ENCODE measurements around the gene PICALM. TPM values are rescaled to one million over a fixed set of nuclear protein-coding genes. Genes with fewer than 3 reads are reported as not detected.

Gene PICALM, protein sequence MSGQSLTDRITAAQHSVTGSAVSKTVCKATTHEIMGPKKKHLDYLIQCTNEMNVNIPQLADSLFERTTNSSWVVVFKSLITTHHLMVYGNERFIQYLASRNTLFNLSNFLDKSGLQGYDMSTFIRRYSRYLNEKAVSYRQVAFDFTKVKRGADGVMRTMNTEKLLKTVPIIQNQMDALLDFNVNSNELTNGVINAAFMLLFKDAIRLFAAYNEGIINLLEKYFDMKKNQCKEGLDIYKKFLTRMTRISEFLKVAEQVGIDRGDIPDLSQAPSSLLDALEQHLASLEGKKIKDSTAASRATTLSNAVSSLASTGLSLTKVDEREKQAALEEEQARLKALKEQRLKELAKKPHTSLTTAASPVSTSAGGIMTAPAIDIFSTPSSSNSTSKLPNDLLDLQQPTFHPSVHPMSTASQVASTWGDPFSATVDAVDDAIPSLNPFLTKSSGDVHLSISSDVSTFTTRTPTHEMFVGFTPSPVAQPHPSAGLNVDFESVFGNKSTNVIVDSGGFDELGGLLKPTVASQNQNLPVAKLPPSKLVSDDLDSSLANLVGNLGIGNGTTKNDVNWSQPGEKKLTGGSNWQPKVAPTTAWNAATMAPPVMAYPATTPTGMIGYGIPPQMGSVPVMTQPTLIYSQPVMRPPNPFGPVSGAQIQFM
- total RNA-seq, result 100 to 1,000 TPM; 287 to 339 (median 313) TPM

DNA sequence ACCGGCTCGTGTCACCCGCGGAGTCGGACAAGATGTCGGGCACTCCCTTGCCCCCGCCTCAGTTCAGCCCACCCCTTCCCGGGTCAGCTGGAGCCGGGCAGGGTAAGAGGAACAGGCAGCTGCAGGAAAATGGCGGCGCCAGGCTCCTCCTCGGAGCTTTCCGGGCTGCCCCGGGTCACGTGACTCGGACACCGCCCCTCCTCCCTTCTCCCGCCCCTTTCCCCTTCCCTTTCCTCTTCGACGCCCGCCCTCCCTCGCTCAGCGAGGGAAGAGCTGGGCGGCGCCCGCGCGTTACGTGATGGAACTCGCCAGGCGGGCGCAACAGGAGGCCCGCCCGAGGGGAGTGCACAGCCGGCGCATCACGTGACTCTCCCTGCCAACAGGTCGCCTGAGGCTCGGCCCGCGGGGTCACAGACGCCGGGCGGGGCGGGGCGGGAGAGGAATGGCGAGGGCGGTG is at the start of gene PICALM:
TSS of gene PICALM (minus strand) at position 134 of the 457 bp plus-strand sequence. CDS start 304 bp downstream, outside the sequence.
- Histone ChIP-seq H3K4me3 (peak within 1 kb of the TSS; percentile 58 to 100 (median 92)), H3K27ac (peak within 1 kb of the TSS; percentile 76 to 99 (median 96)), H3K36me3 (no peaks in the 10 kb centered on the region), H3K9me3 (no peaks in the 10 kb centered on the region), H3K4me1 (peaks cover 0 to 38% (median 19%) of the 10 kb centered on the region in 4 donors), H3K27me3 (no peaks in the 10 kb centered on the region)
- TF ChIP-seq, protein P1, sequence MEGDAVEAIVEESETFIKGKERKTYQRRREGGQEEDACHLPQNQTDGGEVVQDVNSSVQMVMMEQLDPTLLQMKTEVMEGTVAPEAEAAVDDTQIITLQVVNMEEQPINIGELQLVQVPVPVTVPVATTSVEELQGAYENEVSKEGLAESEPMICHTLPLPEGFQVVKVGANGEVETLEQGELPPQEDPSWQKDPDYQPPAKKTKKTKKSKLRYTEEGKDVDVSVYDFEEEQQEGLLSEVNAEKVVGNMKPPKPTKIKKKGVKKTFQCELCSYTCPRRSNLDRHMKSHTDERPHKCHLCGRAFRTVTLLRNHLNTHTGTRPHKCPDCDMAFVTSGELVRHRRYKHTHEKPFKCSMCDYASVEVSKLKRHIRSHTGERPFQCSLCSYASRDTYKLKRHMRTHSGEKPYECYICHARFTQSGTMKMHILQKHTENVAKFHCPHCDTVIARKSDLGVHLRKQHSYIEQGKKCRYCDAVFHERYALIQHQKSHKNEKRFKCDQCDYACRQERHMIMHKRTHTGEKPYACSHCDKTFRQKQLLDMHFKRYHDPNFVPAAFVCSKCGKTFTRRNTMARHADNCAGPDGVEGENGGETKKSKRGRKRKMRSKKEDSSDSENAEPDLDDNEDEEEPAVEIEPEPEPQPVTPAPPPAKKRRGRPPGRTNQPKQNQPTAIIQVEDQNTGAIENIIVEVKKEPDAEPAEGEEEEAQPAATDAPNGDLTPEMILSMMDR (IDR thresholded peaks at IDR 0.05), result no peak
- TF ChIP-seq EP300 (IDR thresholded peaks at IDR 0.05), result peak; percentile 91 to 96
- peak; percentile 62 to 86 for TF ChIP-seq POLR2A (IDR thresholded peaks at IDR 0.05)
- DNase-seq (ENCODE audit: low spot score in 2 of 2), result peak; percentile 95 to 97
- 0% methylated on average over 19 to 26 of the region's 48 CpGs for WGBS, 2 donors

DNA sequence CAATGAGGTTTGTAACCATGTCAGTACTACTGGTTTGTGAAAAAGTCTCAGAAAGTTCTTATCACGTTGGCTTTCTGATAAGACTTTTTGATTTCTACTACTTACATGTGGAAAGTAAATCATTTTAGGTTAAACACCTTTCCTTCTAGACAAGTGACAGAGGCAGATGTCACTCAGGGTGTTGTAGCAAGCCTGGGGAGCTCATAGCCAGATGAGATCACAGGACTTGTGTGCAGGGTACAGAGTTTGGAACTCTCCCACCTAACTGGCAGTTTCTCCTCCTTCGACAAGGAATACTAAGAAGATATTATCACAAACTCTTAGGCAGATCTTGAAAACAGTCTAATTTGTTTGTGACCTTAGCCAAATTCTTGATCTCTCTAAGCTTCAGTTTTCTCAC is 49.4 kb upstream of the PICALM start:
- H3K4me1 ChIP-seq, result peaks cover 0 to 10% (median 4%) of the 10 kb centered on the region in 4 donors
- H3K36me3 ChIP-seq, result no peaks in the 10 kb centered on the region
- no peaks in the 10 kb centered on the region for H3K27me3 ChIP-seq
- WGBS, 2 donors, result 95 to 97% methylated on average over 2 of the region's 2 CpGs
- H3K9me3 ChIP-seq, result no peaks in the 10 kb centered on the region
- DNase-seq (ENCODE audit: low spot score in 2 of 2), result no peak
- no peak overlapping the region for H3K27ac ChIP-seq
- H3K4me3 ChIP-seq, result no peak overlapping the region
- TF ChIP-seq EP300 (IDR thresholded peaks at IDR 0.05) (no peak), POLR2A (IDR thresholded peaks at IDR 0.05) (no peak)
- TF ChIP-seq, protein P1 (IDR thresholded peaks at IDR 0.05), result no peak

DNA sequence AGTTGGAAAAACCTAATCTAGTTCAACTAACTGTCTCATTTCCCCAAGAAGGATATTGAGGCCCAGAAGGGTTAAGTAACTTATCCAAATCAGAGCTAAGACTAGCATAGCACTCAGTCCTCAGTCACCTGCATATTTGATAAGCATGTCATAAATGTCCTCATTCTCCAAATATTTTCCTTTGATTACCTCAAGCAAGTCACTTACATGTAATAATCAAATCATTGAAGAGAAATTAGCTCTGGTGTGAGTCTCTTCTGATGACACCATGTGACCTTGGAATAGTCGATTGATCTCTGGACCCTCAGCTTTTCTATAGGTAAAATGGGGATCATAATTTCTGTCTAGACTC is 48.8 kb upstream of the PICALM start:
- Histone ChIP-seq H3K4me3 (no peak overlapping the region), H3K9me3 (no peaks in the 10 kb centered on the region), H3K27me3 (no peaks in the 10 kb centered on the region), H3K36me3 (no peaks in the 10 kb centered on the region), H3K27ac (no peak overlapping the region), H3K4me1 (peaks cover 0 to 10% (median 4%) of the 10 kb centered on the region in 4 donors)
- TF ChIP-seq EP300 (IDR thresholded peaks at IDR 0.05) (no peak), POLR2A (IDR thresholded peaks at IDR 0.05) (no peak)
- TF ChIP-seq, protein P1 (IDR thresholded peaks at IDR 0.05), result no peak
- DNase-seq (ENCODE audit: low spot score in 2 of 2), result no peak
- WGBS, 2 donors, result 86 to 98% methylated on average over 1 of the region's 1 CpG

DNA sequence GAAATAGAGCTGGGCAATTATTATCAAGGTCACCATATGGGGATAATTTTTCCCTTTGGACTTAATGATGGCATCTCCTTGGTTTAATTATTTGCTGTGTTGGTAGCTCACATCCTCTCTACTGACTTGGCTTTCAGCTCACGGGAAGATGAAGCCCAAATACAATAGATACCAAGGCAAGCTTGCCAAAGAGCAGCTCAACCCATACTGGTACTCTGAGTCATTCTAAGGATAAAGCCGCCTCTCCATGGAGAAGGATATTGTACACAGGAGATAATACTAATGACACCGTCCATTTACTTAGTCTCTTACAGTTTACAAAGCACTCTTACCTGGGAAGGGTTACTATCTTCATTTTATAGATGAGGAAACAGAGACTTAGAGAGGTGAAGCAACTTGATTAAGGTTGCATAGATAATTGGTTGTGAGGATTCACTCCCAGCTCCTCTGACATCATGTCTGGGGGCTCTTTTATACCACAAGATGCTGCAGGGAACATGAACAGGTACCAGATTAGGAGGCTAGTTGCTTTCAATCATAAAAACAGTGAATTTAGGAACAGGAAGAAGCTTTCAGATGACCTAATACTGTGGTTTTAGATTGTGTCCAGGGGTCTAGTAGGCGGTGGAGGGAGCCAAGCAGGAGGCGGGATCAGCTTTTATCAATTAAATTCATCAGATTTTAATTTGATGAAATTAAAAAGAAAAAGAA is 48.3 kb upstream of the PICALM start:
- TF ChIP-seq, protein P1 (IDR thresholded peaks at IDR 0.05), result no peak
- TF ChIP-seq EP300 (IDR thresholded peaks at IDR 0.05) (no peak), POLR2A (IDR thresholded peaks at IDR 0.05) (no peak)
- H3K4me1 ChIP-seq, result peaks cover 0 to 10% (median 4%) of the 10 kb centered on the region in 4 donors
- no peaks in the 10 kb centered on the region for H3K36me3 ChIP-seq
- H3K4me3 ChIP-seq, result no peak overlapping the region
- WGBS, 2 donors, result 84 to 85% methylated on average over 5 of the region's 5 CpGs
- H3K27ac ChIP-seq, result no peak overlapping the region
- no peaks in the 10 kb centered on the region for H3K27me3 ChIP-seq
- no peak for DNase-seq (ENCODE audit: low spot score in 2 of 2)
- H3K9me3 ChIP-seq, result no peaks in the 10 kb centered on the region

Measured in tibial nerve (tissue), 4 donors.